Fibroblast of lung (primary cell): ENCODE results near the gene FHL2. TPM values are rescaled to one million over a fixed set of nuclear protein-coding genes. Genes with fewer than 3 reads are reported as not detected.

Experiments
- DNase-seq, 2 donors: peaks; one replicate each; pipeline versions ENCODE4 v3.0.0 to v3.0.0-alpha.2; 2010; ENCODE audit warnings: low read depth in 2 of 2
- H2AFZ ChIP-seq: 2 replicates; pipeline ENCODE4 v1.5.1; 2012; ENCODE audit warnings: low read length, control low read depth, inconsistent platforms
- H3K27ac ChIP-seq: 2 replicates; pipeline ENCODE4 v1.5.1; 2011; ENCODE audit warnings: low read length, control low read depth; ENCODE audit not compliant: insufficient read depth
- H3K27me3 ChIP-seq: 2 replicates; pipeline ENCODE4 v1.5.1; 2011; ENCODE audit warnings: mild to moderate bottlenecking, low read length; ENCODE audit not compliant: control insufficient read depth, insufficient read depth
- H3K36me3 ChIP-seq: 2 replicates; pipeline ENCODE4 v1.5.1; 2011; ENCODE audit warnings: low read length; ENCODE audit not compliant: control insufficient read depth, insufficient read depth
- H3K4me1 ChIP-seq: 2 replicates; pipeline ENCODE4 v1.5.1; 2011; ENCODE audit warnings: low read length; ENCODE audit not compliant: control insufficient read depth, insufficient read depth; ENCODE audit errors: extremely low read depth
- H3K4me2 ChIP-seq: 2 replicates; pipeline ENCODE4 v1.5.1; 2011; ENCODE audit warnings: low read length, control low read depth; ENCODE audit not compliant: insufficient read depth; ENCODE audit errors: extremely low read depth
- H3K4me3 ChIP-seq, 4 experiments: fragments of 200-600 bp in 1 of 4; sonication (generic) in 1 of 4; replicated peaks in 1 of 4; 2 replicates each; pipeline ENCODE4 v1.5.1; 2011 to 2016; ENCODE audit warnings: low read length in 4 of 4, low read depth in 3 of 4, mild to moderate bottlenecking in 3 of 4, control low read depth in 2 of 4, inconsistent platforms in 1 of 4, mixed read lengths in 1 of 4; ENCODE audit not compliant: insufficient read depth in 1 of 4; ENCODE audit errors: control extremely low read depth in 1 of 4
- H3K79me2 ChIP-seq: 2 replicates; pipeline ENCODE4 v1.5.1; 2012; ENCODE audit warnings: mild to moderate bottlenecking, low read length, inconsistent platforms; ENCODE audit not compliant: control insufficient read depth, insufficient read depth
- H3K9ac ChIP-seq: 2 replicates; pipeline ENCODE4 v1.5.1; 2011; ENCODE audit warnings: mild to moderate bottlenecking, low read length, control low read depth; ENCODE audit not compliant: insufficient read depth
- H3K9me3 ChIP-seq: 2 replicates; pipeline ENCODE4 v1.5.1; 2012; ENCODE audit warnings: low read depth, low read length; ENCODE audit not compliant: control insufficient read depth, insufficient read depth
- H4K20me1 ChIP-seq: 2 replicates; pipeline ENCODE4 v1.5.1; 2011; ENCODE audit warnings: low read length; ENCODE audit not compliant: control insufficient read depth, insufficient read depth; ENCODE audit errors: extremely low read depth
- CTCF ChIP-seq, 2 donors: IDR thresholded peaks in 1 of 2; conservative IDR thresholded peaks in 1 of 2; 1 replicate in 1 of 2; 2 replicates in 1 of 2; pipeline ENCODE4 v1.5.1; 2011 to 2012; ENCODE audit warnings: low read length in 2 of 2, control low read depth in 1 of 2, inconsistent platforms in 1 of 2, low read depth in 1 of 2, mild to moderate bottlenecking in 1 of 2
- EZH2 ChIP-seq: IDR thresholded peaks from 2 replicates; pipeline ENCODE4 v1.5.1; 2012; ENCODE audit warnings: low read length, control low read depth, mild to moderate bottlenecking; ENCODE audit errors: missing control alignments
- polyA plus RNA-seq, 2 donors: library from polyadenylated mRNA; depleted of rRNA in 1 of 2; stranded (reverse) in 1 of 2; unstranded in 1 of 2; fragments of >200 nt; gene quantifications; 2 replicates each; pipeline ENCODE4 v1.2.1, GENCODE V29; 2011 to 2012; ENCODE audit warnings: missing spikeins in 1 of 2
- total RNA-seq: library from RNA; depleted of rRNA; stranded (reverse); fragments of >200 nt; gene quantifications from 2 replicates; pipeline ENCODE4 v1.2.1, GENCODE V29; 2014

The FHL2 gene
- total and polyA plus RNA-seq, 2 donors (not counting 1 experiment from before 2014, with no cell fraction given): 144 to 421 TPM

- Histone ChIP-seq H3K27me3 (no peaks in the 10 kb centered on the region), H3K27ac (peak overlapping the region; percentile 92), H3K36me3 (peaks cover 27% of the 10 kb centered on the region), H4K20me1 (no peaks in the 10 kb centered on the region), H3K79me2 (peaks cover 70% of the 10 kb centered on the region), H3K9ac (no peak overlapping the region), H3K4me3 (no peak overlapping the region), H3K4me2 (no peak overlapping the region), H3K9me3 (no peaks in the 10 kb centered on the region), H3K4me1 (peaks cover 51% of the 10 kb centered on the region), H2AFZ (no peak overlapping the region)
- no peak for DNase-seq
- TF ChIP-seq EZH2 (no peak), CTCF (conservative IDR thresholded peaks at IDR 0.05 in 1 of 2, IDR thresholded peaks at IDR 0.05 in 1 of 2; ENCODE audit: low read depth in 1 of 2, low read length in 2 of 2) (no peak)
Measured at GRCh38 chr2:105378921-105379383, 19.9 kb downstream of the FHL2 start.

DNA sequence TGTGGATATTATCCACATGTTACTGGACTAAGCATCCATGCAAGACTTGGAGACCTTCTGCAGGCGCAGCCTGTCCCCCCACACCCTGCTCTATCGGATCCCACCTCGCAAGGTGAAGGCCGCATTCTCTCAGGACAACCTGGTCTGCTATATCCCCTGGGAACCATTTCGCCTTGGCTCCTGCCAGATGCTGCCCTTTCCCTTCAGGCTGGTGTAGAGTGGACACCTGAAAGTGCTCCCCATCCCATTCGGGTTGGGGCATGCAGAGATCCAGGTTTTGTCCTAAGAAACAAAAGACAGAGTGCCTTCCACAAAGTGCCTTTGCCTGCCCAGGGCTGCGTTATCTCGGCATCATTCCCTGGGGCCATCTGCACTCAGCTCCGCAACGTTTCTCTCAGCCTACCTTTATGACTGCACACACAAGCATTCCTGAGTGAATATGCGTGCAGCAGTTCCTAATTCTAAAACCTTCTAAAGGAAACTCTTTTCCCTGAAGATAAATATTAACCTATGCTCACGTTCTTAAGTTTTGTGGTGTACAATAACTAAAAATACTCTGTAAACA lies 20.5 kb downstream of the FHL2 start:
- Histone ChIP-seq H3K4me1 (peaks cover 57% of the 10 kb centered on the region), H3K4me2 (no peak overlapping the region), H3K27ac (peak overlapping the region; percentile 92), H3K4me3 (no peak overlapping the region), H3K79me2 (peaks cover 70% of the 10 kb centered on the region), H3K36me3 (peaks cover 32% of the 10 kb centered on the region), H3K9me3 (no peaks in the 10 kb centered on the region), H3K9ac (no peak overlapping the region), H3K27me3 (no peaks in the 10 kb centered on the region), H2AFZ (no peak overlapping the region), H4K20me1 (no peaks in the 10 kb centered on the region)
- no peak for DNase-seq
- TF ChIP-seq CTCF (conservative IDR thresholded peaks at IDR 0.05 in 1 of 2, IDR thresholded peaks at IDR 0.05 in 1 of 2; ENCODE audit: low read depth in 1 of 2, low read length in 2 of 2) (no peak), EZH2 (no peak)

GRCh38 chr2:105377871-105378270 lies 21.0 kb downstream of the FHL2 start:
- Histone ChIP-seq H3K4me3 (no peak overlapping the region), H2AFZ (no peak overlapping the region), H3K4me2 (no peak overlapping the region), H3K9me3 (no peaks in the 10 kb centered on the region), H3K4me1 (peaks cover 62% of the 10 kb centered on the region), H3K27me3 (no peaks in the 10 kb centered on the region), H3K79me2 (peaks cover 72% of the 10 kb centered on the region), H3K36me3 (peaks cover 36% of the 10 kb centered on the region), H3K27ac (peak overlapping the region; percentile 92), H4K20me1 (no peaks in the 10 kb centered on the region), H3K9ac (no peak overlapping the region)
- no peak for DNase-seq
- TF ChIP-seq EZH2: no peak
- no peak for TF ChIP-seq CTCF (conservative IDR thresholded peaks at IDR 0.05 in 1 of 2, IDR thresholded peaks at IDR 0.05 in 1 of 2; ENCODE audit: low read depth in 1 of 2, low read length in 2 of 2)
